ENCODE results near the gene BCL7B.

DNA sequence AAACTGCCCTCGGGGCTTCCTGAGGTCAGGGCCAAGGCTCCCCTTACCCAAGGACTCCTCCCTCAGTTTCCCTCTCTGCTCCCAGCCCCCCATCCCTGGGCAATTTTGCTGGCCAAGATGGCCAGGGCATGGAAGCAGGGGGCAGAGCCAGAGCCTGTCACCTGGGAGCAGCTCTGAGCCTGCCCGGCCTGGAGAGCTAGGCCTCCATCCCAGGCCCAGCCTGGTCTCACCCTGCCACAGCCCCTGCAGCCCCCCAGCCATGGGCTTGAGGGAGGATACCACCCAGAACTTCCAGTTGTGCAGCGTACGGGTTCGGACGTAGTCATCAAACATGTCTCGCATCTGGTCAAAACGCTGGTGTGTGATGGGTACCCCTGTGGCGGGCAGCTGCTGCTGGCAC lies 37.9 kb upstream of the BCL7B start:
- TF ChIP-seq, protein P1, sequence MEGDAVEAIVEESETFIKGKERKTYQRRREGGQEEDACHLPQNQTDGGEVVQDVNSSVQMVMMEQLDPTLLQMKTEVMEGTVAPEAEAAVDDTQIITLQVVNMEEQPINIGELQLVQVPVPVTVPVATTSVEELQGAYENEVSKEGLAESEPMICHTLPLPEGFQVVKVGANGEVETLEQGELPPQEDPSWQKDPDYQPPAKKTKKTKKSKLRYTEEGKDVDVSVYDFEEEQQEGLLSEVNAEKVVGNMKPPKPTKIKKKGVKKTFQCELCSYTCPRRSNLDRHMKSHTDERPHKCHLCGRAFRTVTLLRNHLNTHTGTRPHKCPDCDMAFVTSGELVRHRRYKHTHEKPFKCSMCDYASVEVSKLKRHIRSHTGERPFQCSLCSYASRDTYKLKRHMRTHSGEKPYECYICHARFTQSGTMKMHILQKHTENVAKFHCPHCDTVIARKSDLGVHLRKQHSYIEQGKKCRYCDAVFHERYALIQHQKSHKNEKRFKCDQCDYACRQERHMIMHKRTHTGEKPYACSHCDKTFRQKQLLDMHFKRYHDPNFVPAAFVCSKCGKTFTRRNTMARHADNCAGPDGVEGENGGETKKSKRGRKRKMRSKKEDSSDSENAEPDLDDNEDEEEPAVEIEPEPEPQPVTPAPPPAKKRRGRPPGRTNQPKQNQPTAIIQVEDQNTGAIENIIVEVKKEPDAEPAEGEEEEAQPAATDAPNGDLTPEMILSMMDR (IDR thresholded peaks at IDR 0.05; ENCODE audit: low read depth, low read length, poor library complexity, severe bottlenecking) = no peak
- TF ChIP-seq EZH2phosphoT487 (IDR thresholded peaks at IDR 0.05; ENCODE audit: borderline replicate concordance, low read length) = no peak

All from DOHH2 (cell line).